Hepatocyte (in vitro differentiated cells): Measurements from ENCODE around the gene PRDM16.

Experiments
- EZH2 ChIP-seq: fragments of 200-600 bp; sonication (generic); IDR thresholded peaks from 2 replicates; pipeline ENCODE4 v1.6.1; 2016; ENCODE audit warnings: antibody characterized with exemption, mild to moderate bottlenecking, borderline replicate concordance
- EZH2phosphoT487 ChIP-seq: fragments of 200-600 bp; sonication (generic); IDR thresholded peaks from one replicate; pipeline ENCODE4 v1.6.1; 2018; ENCODE audit warnings: antibody characterized with exemption, mild to moderate bottlenecking, low read depth, moderate library complexity; ENCODE audit not compliant: unreplicated experiment, severe bottlenecking
- TF ChIP-seq, protein P1 (sequence below): fragments of 200-600 bp; sonication (generic); IDR thresholded peaks from 2 replicates; pipeline ENCODE4 v1.5.1; 2016; ENCODE audit warnings: antibody characterized with exemption, mild to moderate bottlenecking; ENCODE audit not compliant: poor library complexity

- TF ChIP-seq, protein P1, sequence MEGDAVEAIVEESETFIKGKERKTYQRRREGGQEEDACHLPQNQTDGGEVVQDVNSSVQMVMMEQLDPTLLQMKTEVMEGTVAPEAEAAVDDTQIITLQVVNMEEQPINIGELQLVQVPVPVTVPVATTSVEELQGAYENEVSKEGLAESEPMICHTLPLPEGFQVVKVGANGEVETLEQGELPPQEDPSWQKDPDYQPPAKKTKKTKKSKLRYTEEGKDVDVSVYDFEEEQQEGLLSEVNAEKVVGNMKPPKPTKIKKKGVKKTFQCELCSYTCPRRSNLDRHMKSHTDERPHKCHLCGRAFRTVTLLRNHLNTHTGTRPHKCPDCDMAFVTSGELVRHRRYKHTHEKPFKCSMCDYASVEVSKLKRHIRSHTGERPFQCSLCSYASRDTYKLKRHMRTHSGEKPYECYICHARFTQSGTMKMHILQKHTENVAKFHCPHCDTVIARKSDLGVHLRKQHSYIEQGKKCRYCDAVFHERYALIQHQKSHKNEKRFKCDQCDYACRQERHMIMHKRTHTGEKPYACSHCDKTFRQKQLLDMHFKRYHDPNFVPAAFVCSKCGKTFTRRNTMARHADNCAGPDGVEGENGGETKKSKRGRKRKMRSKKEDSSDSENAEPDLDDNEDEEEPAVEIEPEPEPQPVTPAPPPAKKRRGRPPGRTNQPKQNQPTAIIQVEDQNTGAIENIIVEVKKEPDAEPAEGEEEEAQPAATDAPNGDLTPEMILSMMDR = no peak
- TF ChIP-seq EZH2 (no peak), EZH2phosphoT487 (no peak)
Observed at GRCh38 chr1:3031401-3032221, 37.4 kb upstream of the PRDM16 start.
